H1 (cell line): ENCODE measurements around the gene LPCAT1. TPM values are rescaled to one million over a fixed set of nuclear protein-coding genes. Genes with fewer than 3 reads are reported as not detected.

Source experiments
- CTCF ChIA-PET: fragments of 300-600 bp; sonication (Branson Sonifier 250); formaldehyde crosslinking; loops from one replicate; lab custom pipeline; 2021; ENCODE audit not compliant: partially characterized antibody; lab: Charles Lee
- POLR2A ChIA-PET: fragments of 300-600 bp; sonication (Branson Sonifier 250); formaldehyde crosslinking; loops from one replicate; lab custom pipeline; 2021; ENCODE audit warnings: inconsistent platforms; ENCODE audit not compliant: partially characterized antibody; lab: Charles Lee
- DNase-seq, 2 experiments: peaks; one replicate each; pipeline versions ENCODE4 v3.0.0 to v3.0.0-alpha.2; 2010 to 2022; ENCODE audit warnings: low spot score in 2 of 2, low read depth in 1 of 2, mixed read lengths in 1 of 2
- FAIRE-seq: peaks from 2 replicates; lab custom pipeline; 2011; peaks lifted over from hg19 to GRCh38; lab: Jason Lieb, UNC
- H2AFZ ChIP-seq: 2 replicates; pipeline ENCODE4 v1.8.1; 2012; ENCODE audit warnings: low read length, inconsistent platforms
- H2AK5ac ChIP-seq: 2 replicates; pipeline ENCODE4 v1.6.1; 2013; ENCODE audit warnings: low read depth, low read length
- H2BK120ac ChIP-seq: replicated peaks from 2 replicates; pipeline ENCODE3; 2013; ENCODE audit warnings: low read depth, low read length, inconsistent platforms
- H2BK12ac ChIP-seq: 2 replicates; pipeline ENCODE4 v1.6.1; 2013; ENCODE audit warnings: low read depth, low read length
- H2BK15ac ChIP-seq: 2 replicates; pipeline ENCODE4 v1.6.1; 2013; ENCODE audit warnings: low read length
- H2BK20ac ChIP-seq: 2 replicates; pipeline ENCODE4 v1.6.1; 2013; ENCODE audit warnings: low read length
- H2BK5ac ChIP-seq: 2 replicates; pipeline ENCODE4 v1.6.1; 2013; ENCODE audit warnings: low read depth, low read length
- H3K14ac ChIP-seq: 2 replicates; pipeline ENCODE4 v1.6.1; 2013; ENCODE audit warnings: inconsistent platforms; ENCODE audit not compliant: insufficient read length
- H3K18ac ChIP-seq: 2 replicates; pipeline ENCODE4 v1.6.1; 2013; ENCODE audit warnings: low read length; ENCODE audit errors: extremely low read depth
- H3K23ac ChIP-seq: 2 replicates; pipeline ENCODE4 v1.6.1; 2013; ENCODE audit warnings: inconsistent platforms; ENCODE audit not compliant: insufficient read length
- H3K23me2 ChIP-seq: 2 replicates; pipeline ENCODE4 v1.6.1; 2013; ENCODE audit warnings: low read depth, low read length
- H3K27ac ChIP-seq: 2 replicates; pipeline ENCODE4 v1.6.1; 2011; ENCODE audit warnings: low read depth, low read length, inconsistent platforms
- H3K27me3 ChIP-seq, 4 experiments: replicated peaks in 1 of 4; 1 replicate in 1 of 4; 2 replicates in 3 of 4; pipeline versions ENCODE4 v1.6.1 to v1.8.1; 2011 to 2013; ENCODE audit warnings: low read length in 3 of 4, mild to moderate bottlenecking in 3 of 4, inconsistent platforms in 2 of 4, mixed read lengths in 2 of 4, moderate library complexity in 1 of 4; ENCODE audit not compliant: control insufficient read depth in 3 of 4, insufficient read depth in 3 of 4; ENCODE audit errors: extremely low read depth in 1 of 4
- H3K36me3 ChIP-seq, 4 experiments: 2 replicates each; pipeline versions ENCODE4 v1.6.1 to v1.8.1; 2011 to 2013; ENCODE audit warnings: mild to moderate bottlenecking in 4 of 4, low read length in 3 of 4, moderate library complexity in 2 of 4, control low read depth in 1 of 4, inconsistent platforms in 1 of 4; ENCODE audit not compliant: insufficient read depth in 4 of 4, control insufficient read depth in 2 of 4
- H3K4ac ChIP-seq: replicated peaks from 2 replicates; pipeline ENCODE3; 2013; ENCODE audit warnings: low read length, low read depth, mixed read lengths, inconsistent platforms; ENCODE audit not compliant: insufficient read length
- H3K4me1 ChIP-seq, 4 experiments: replicated peaks in 1 of 4; 1 replicate in 1 of 4; 2 replicates in 3 of 4; pipeline versions ENCODE4 v1.6.1 to v1.8.1; 2011 to 2013; ENCODE audit warnings: low read length in 3 of 4, inconsistent platforms in 2 of 4, mixed read lengths in 1 of 4; ENCODE audit not compliant: insufficient read depth in 4 of 4, control insufficient read depth in 3 of 4
- H3K4me2 ChIP-seq, 2 experiments: 2 replicates each; pipeline versions ENCODE4 v1.6.1 to v1.8.1; 2011 to 2013; ENCODE audit warnings: low read depth in 2 of 2, low read length in 2 of 2, control low read depth in 1 of 2, inconsistent platforms in 1 of 2, mild to moderate bottlenecking in 1 of 2; ENCODE audit not compliant: insufficient read depth in 1 of 2
- H3K4me3 ChIP-seq, 4 experiments: fragments of 200-600, 300-600 bp in 1 of 4; sonication (generic), shearing (Covaris generic), sonication (Bioruptor Twin) in 1 of 4; 2 replicates each; pipeline versions ENCODE4 v1.5.1 to v1.8.1; 2011 to 2016; ENCODE audit warnings: low read length in 4 of 4, low read depth in 3 of 4, control low read depth in 2 of 4, inconsistent platforms in 2 of 4, mild to moderate bottlenecking in 2 of 4, mixed read lengths in 1 of 4, moderate library complexity in 1 of 4; ENCODE audit not compliant: insufficient read depth in 2 of 4; ENCODE audit errors: extremely low read depth in 1 of 4
- H3K56ac ChIP-seq: replicated peaks from 2 replicates; pipeline ENCODE3; 2013; ENCODE audit warnings: low read depth, mild to moderate bottlenecking, mixed read lengths, low read length, inconsistent platforms; ENCODE audit not compliant: insufficient read length
- H3K79me1 ChIP-seq: 2 replicates; pipeline ENCODE4 v1.6.1; 2013; ENCODE audit warnings: low read depth, low read length, control low read depth
- H3K79me2 ChIP-seq, 2 experiments: 2 replicates each; pipeline versions ENCODE4 v1.6.1 to v1.8.1; 2012 to 2013; ENCODE audit warnings: low read length in 2 of 2, mild to moderate bottlenecking in 2 of 2, inconsistent platforms in 1 of 2; ENCODE audit not compliant: insufficient read depth in 2 of 2, control insufficient read depth in 1 of 2
- H3K9ac ChIP-seq, 4 experiments: replicated peaks in 1 of 4; 1 replicate in 1 of 4; 2 replicates in 3 of 4; pipeline versions ENCODE4 v1.6.1 to v1.8.1; 2011 to 2013; ENCODE audit warnings: low read depth in 3 of 4, low read length in 3 of 4, control low read depth in 2 of 4, mild to moderate bottlenecking in 2 of 4, moderate library complexity in 2 of 4, inconsistent platforms in 1 of 4; ENCODE audit errors: extremely low read depth in 1 of 4
- H3K9me3 ChIP-seq, 2 experiments: 2 replicates each; pipeline versions ENCODE4 v1.6.1 to v1.8.1; 2012 to 2013; ENCODE audit warnings: mild to moderate bottlenecking in 2 of 2, moderate library complexity in 2 of 2, control low read depth in 1 of 2, inconsistent platforms in 1 of 2, low read depth in 1 of 2, low read length in 1 of 2, mixed read lengths in 1 of 2; ENCODE audit not compliant: insufficient read depth in 2 of 2
- H4K20me1 ChIP-seq, 2 experiments: replicated peaks in 1 of 2; 2 replicates each; pipeline versions ENCODE3 to v1.8.1; 2011 to 2013; ENCODE audit warnings: inconsistent platforms in 2 of 2, low read length in 2 of 2, mild to moderate bottlenecking in 1 of 2; ENCODE audit not compliant: insufficient read depth in 2 of 2, control insufficient read depth in 1 of 2
- H4K5ac ChIP-seq: 2 replicates; pipeline ENCODE4 v1.6.1; 2013; ENCODE audit warnings: low read length, low read depth, mixed read lengths, inconsistent platforms; ENCODE audit not compliant: insufficient read length
- H4K8ac ChIP-seq: 2 replicates; pipeline ENCODE4 v1.8.0; 2013; ENCODE audit warnings: mild to moderate bottlenecking, moderate library complexity, low read length, inconsistent platforms; ENCODE audit not compliant: insufficient read depth; ENCODE audit errors: extremely low read depth
- H4K91ac ChIP-seq: replicated peaks from 2 replicates; pipeline ENCODE3; 2013; ENCODE audit warnings: low read length, mixed read lengths, inconsistent platforms; ENCODE audit not compliant: insufficient read length
- CHD2 ChIP-seq: IDR thresholded peaks from 2 replicates; pipeline ENCODE4 v1.6.1; 2012; ENCODE audit warnings: low read length, improper control_type of control experiment
- EP300 ChIP-seq, 2 experiments: IDR thresholded peaks; 1 replicate in 1 of 2; 2 replicates in 1 of 2; pipeline ENCODE4 v1.6.1; 2011 to 2012; ENCODE audit warnings: low read depth in 2 of 2, low read length in 2 of 2, mild to moderate bottlenecking in 2 of 2, borderline replicate concordance in 1 of 2, inconsistent platforms in 1 of 2, moderate library complexity in 1 of 2
- HDAC2 ChIP-seq, 2 experiments: fragments of 300-600 bp in 1 of 2; sonication (generic) in 1 of 2; IDR thresholded peaks; 2 replicates each; pipeline ENCODE4 v1.6.1; 2011 to 2012; ENCODE audit warnings: low read depth in 2 of 2, low read length in 2 of 2, mild to moderate bottlenecking in 2 of 2, moderate library complexity in 2 of 2, borderline replicate concordance in 1 of 2, inconsistent platforms in 1 of 2
- PHF8 ChIP-seq: fragments of 200-600 bp; sonication (generic); conservative IDR thresholded peaks from 2 replicates; pipeline ENCODE4 v1.7.1; 2012; ENCODE audit warnings: low read depth, mild to moderate bottlenecking, inconsistent platforms, low read length, moderate library complexity
- WGBS, 2 experiments: shearing (Covaris generic) in 1 of 2; methylation state at CpG; one replicate each; pipeline versions ENCODE4 v1.1.6 to v1.1.7; 2013 to 2015; ENCODE audit warnings: low lambda C conversion rate in 2 of 2, mixed read lengths in 2 of 2, inconsistent platforms in 1 of 2, low coverage in 1 of 2, missing lambda C conversion rate in 1 of 2; ENCODE audit not compliant: insufficient replicate concordance in 2 of 2, insufficient coverage in 1 of 2, insufficient read length in 1 of 2; ENCODE audit errors: extremely low coverage in 1 of 2, missing lambda C conversion rate in 1 of 2; 5-methylcytosine and 5-hydroxymethylcytosine counted together
- polyA plus RNA-seq, 7 experiments: library from polyadenylated mRNA; depleted of rRNA in 3 of 7; stranded (reverse) in 5 of 7; unstranded in 2 of 7; fragments of >200 nt in 5 of 7; fragments of 200-250 nt in 2 of 7; gene quantifications; 1 replicate in 5 of 7; 2 replicates in 1 of 7; 4 replicates in 1 of 7; pipeline versions ENCODE4 v1.2.1 to v1.2.3, GENCODE V29; 2011 to 2013; ENCODE audit warnings: missing spikeins in 2 of 7, mixed read lengths in 2 of 7
- total RNA-seq: library from RNA; stranded (reverse); fragmentation: NEBNext Ultra II Directional; extraction: Animal tissue kit (Norgen Biotek cat#: 25700); gene quantifications from 2 replicates; pipeline ENCODE4 v1.2.1, GENCODE V29; 2021

Gene LPCAT1
- total and polyA plus RNA-seq, 2 of the 8 experiments (the other 6 are each of a cell fraction or from before 2014, with no cell fraction given): 107 to 260 TPM

- Histone ChIP-seq H2BK20ac (no peak overlapping the region), H2BK120ac (no peak overlapping the region), H2BK12ac (no peak overlapping the region), H3K14ac (no peak overlapping the region), H3K18ac (no peak overlapping the region), H3K23ac (no peak overlapping the region), H3K56ac (no peak overlapping the region), H3K9me3 (peaks cover 12 to 20% of the 10 kb centered on the region in 2 experiments), H3K4me2 (no peak overlapping the region), H4K91ac (no peak overlapping the region), H2AFZ (no peak overlapping the region), H3K79me1 (peaks cover 10% of the 10 kb centered on the region; the same call in 1 of the 2 replicates), H3K4me1 (no peaks in the 10 kb centered on the region), H3K4ac (no peak overlapping the region), H3K23me2 (no peaks in the 10 kb centered on the region), H4K8ac (no peak overlapping the region), H3K27me3 (no peaks in the 10 kb centered on the region; a peak in 1 of 7 replicates), H2BK15ac (no peak overlapping the region), H3K79me2 (peaks cover 0 to 3% of the 10 kb centered on the region in 2 experiments; a peak in 1 of 4 replicates), H2AK5ac (no peak overlapping the region), H4K5ac (no peak overlapping the region), H3K4me3 (no peak overlapping the region), H3K27ac (no peak overlapping the region), H4K20me1 (peaks cover 0 to 14% of the 10 kb centered on the region in 2 experiments), H2BK5ac (no peak overlapping the region; the same call in 1 of the 2 replicates), H3K36me3 (peaks cover 17 to 90% (median 66%) of the 10 kb centered on the region in 4 experiments), H3K9ac (no peak overlapping the region)
- no peak for FAIRE-seq
- CTCF ChIA-PET: interaction anchor here (1.0 to 1.4 kb wide), 2 partner anchors 62 to 289 kb away, joined by 3 read pairs; no protein-coding TSS in a partner anchor
- POLR2A ChIA-PET: interaction anchor here (0.8 to 1.3 kb wide), 3 partner anchors 9 to 83 kb away, joined by 3 read pairs; no protein-coding TSS in a partner anchor
- TF ChIP-seq HDAC2 (IDR thresholded peaks at IDR 0.05; ENCODE audit: borderline replicate concordance in 1 of 2, low read depth in 2 of 2, low read length in 2 of 2): no peak
- no peak for TF ChIP-seq EP300 (IDR thresholded peaks at IDR 0.05; ENCODE audit: borderline replicate concordance in 1 of 2, low read depth in 2 of 2, low read length in 2 of 2)
- TF ChIP-seq PHF8: no peak
- TF ChIP-seq CHD2: no peak
- 94% methylated on average over 46 of the region's 46 CpGs; no CpG with 5 or more reads in 1 of the 2 experiments for WGBS, 2 experiments
- no peak for DNase-seq
Observed at GRCh38 chr5:1463326-1464095, 60.2 kb downstream of the LPCAT1 start.
